ENCODE results near the gene IRAK2.
"Not testable (repeated sequence)": the region's sequence is repeated elsewhere in the genome, so short reads cannot be mapped to it uniquely, and the experiment has no call there.

Gene IRAK2

GRCh38 chr3:10160346-10160745 is 4.4 kb upstream of the IRAK2 start:
- DNase-seq = no peak

GRCh38 chr3:10160925-10161324 is 3.8 kb upstream of the IRAK2 start:
- DNase-seq = no peak

- DNase-seq = no peak
Measured at GRCh38 chr3:10162185-10162584, 2.5 kb upstream of the IRAK2 start.

GRCh38 chr3:10164201-10164545 is 546 bp upstream of the IRAK2 start:
- not testable (repeated sequence) for DNase-seq

GRCh38 chr3:10166213-10166604 is 1.5 kb downstream of the IRAK2 start:
- no peak for DNase-seq

- no peak for DNase-seq
Measured at GRCh38 chr3:10169000-10169496, 4.3 kb downstream of the IRAK2 start.

- no peak for DNase-seq
Measured at GRCh38 chr3:10170915-10171478, 6.3 kb downstream of the IRAK2 start.

- no peak for DNase-seq
Measured at GRCh38 chr3:10173095-10173925, 8.6 kb downstream of the IRAK2 start.

GRCh38 chr3:10173926-10174435 is 9.3 kb downstream of the IRAK2 start:
- no peak for DNase-seq

GRCh38 chr3:10175334-10175733 is 10.6 kb downstream of the IRAK2 start:
- not testable (repeated sequence) for DNase-seq

- not testable (repeated sequence) for DNase-seq
Measured at GRCh38 chr3:10176150-10176549, 11.4 kb downstream of the IRAK2 start.

- no peak for DNase-seq
Measured at GRCh38 chr3:10177737-10178136, 13.0 kb downstream of the IRAK2 start.

GRCh38 chr3:10178892-10179291 is 14.2 kb downstream of the IRAK2 start:
- DNase-seq = no peak

- no peak for DNase-seq
Measured at GRCh38 chr3:10180289-10180688, 15.6 kb downstream of the IRAK2 start.

- no peak for DNase-seq
Measured at GRCh38 chr3:10180738-10181295, 16.1 kb downstream of the IRAK2 start.

GRCh38 chr3:10182950-10183349 is 18.2 kb downstream of the IRAK2 start:
- no peak for DNase-seq

- no peak for DNase-seq
Measured at GRCh38 chr3:10184250-10184649, 19.5 kb downstream of the IRAK2 start.

- no peak for DNase-seq
Measured at GRCh38 chr3:10185804-10186762, 21.4 kb downstream of the IRAK2 start.

- no peak for DNase-seq
Measured at GRCh38 chr3:10187290-10187876, 22.7 kb downstream of the IRAK2 start.

GRCh38 chr3:10187944-10188343 is 23.2 kb downstream of the IRAK2 start:
- no peak for DNase-seq

GRCh38 chr3:10188804-10189556 is 24.3 kb downstream of the IRAK2 start:
- DNase-seq = no peak
